22Rv1 (cell line): ENCODE data around the gene SNX3.

ENCODE experiments used
- ZFX ChIP-seq: fragments of 450-650 bp; IDR thresholded peaks from 2 replicates; pipeline ENCODE4 v1.6.1; 2017; ENCODE audit warnings: antibody characterized with exemption, borderline replicate concordance
- TF ChIP-seq, protein P1 (sequence below): fragments of 450-650 bp; IDR thresholded peaks from 2 replicates; pipeline ENCODE4 v1.5.1; 2017; ENCODE audit warnings: mild to moderate bottlenecking

DNA sequence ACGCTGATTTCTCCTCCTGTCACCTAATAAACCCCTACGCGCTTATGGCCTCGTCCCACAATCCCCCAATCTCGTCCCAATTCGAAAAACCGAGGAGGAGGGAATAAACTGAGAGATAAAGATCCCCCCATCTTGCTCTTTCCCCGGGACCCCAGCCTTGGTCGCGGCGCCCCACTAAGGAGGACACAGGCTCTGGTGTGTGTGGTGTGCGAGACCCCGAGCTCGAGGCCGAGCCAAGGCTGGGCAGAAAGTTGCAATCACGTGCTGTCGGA lies 96.4 kb downstream of the SNX3 start:
- no peak for TF ChIP-seq ZFX
- TF ChIP-seq, protein P1, sequence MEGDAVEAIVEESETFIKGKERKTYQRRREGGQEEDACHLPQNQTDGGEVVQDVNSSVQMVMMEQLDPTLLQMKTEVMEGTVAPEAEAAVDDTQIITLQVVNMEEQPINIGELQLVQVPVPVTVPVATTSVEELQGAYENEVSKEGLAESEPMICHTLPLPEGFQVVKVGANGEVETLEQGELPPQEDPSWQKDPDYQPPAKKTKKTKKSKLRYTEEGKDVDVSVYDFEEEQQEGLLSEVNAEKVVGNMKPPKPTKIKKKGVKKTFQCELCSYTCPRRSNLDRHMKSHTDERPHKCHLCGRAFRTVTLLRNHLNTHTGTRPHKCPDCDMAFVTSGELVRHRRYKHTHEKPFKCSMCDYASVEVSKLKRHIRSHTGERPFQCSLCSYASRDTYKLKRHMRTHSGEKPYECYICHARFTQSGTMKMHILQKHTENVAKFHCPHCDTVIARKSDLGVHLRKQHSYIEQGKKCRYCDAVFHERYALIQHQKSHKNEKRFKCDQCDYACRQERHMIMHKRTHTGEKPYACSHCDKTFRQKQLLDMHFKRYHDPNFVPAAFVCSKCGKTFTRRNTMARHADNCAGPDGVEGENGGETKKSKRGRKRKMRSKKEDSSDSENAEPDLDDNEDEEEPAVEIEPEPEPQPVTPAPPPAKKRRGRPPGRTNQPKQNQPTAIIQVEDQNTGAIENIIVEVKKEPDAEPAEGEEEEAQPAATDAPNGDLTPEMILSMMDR = no peak
